HG02938 (cell line): ENCODE data around the gene TLE2.
A peak's percentile ranks its signal among the peaks of the same experiment; 100 is the strongest.
"Not testable (repeated sequence)": the region's sequence is repeated elsewhere in the genome, so short reads cannot be mapped to it uniquely, and the experiment has no call there.

Experiments
- ATAC-seq: cut with Tn5 transposase; IDR thresholded peaks from one replicate; pipeline ENCODE4 v1.9.1; 2021; ENCODE audit warnings: mild to moderate bottlenecking, moderate library complexity; ENCODE audit not compliant: unreplicated experiment

Gene TLE2

GRCh38 chr19:2988568-2988967 lies 40.5 kb downstream of the TLE2 start:
- ATAC-seq, result no peak

- ATAC-seq, result no peak
These were observed 41.3 kb downstream of the TLE2 start for GRCh38 chr19:2987797-2988196.

- ATAC-seq, result no peak
These were observed 42.0 kb downstream of the TLE2 start for GRCh38 chr19:2986951-2987524.

- ATAC-seq, result no peak
These were observed 44.9 kb downstream of the TLE2 start for GRCh38 chr19:2984215-2984528.

GRCh38 chr19:2983351-2984214 lies 45.5 kb downstream of the TLE2 start:
- no peak for ATAC-seq

- ATAC-seq, result no peak
These were observed 46.1 kb downstream of the TLE2 start for GRCh38 chr19:2982983-2983350.

- ATAC-seq, result no peak
These were observed 46.5 kb downstream of the TLE2 start for GRCh38 chr19:2982561-2982960.

GRCh38 chr19:2981898-2982297 lies 47.2 kb downstream of the TLE2 start:
- ATAC-seq, result no peak

GRCh38 chr19:2978772-2979171 lies 50.3 kb downstream of the TLE2 start:
- no peak for ATAC-seq

- ATAC-seq, result no peak
These were observed 50.8 kb downstream of the TLE2 start for GRCh38 chr19:2978166-2978767.

GRCh38 chr19:2977746-2978138 lies 51.3 kb downstream of the TLE2 start:
- ATAC-seq, result no peak

- peak; percentile 87 for ATAC-seq
These were observed 51.9 kb downstream of the TLE2 start, which contains the start of gene TLE6 for GRCh38 chr19:2977001-2977745. TSS of gene TLE6 (plus strand) at chr19:2977564. CDS start at chr19:2978234, 670 bp downstream.

GRCh38 chr19:2976609-2977000 lies 52.5 kb downstream of the TLE2 start:
- ATAC-seq, result no peak

GRCh38 chr19:2974342-2975041 lies 54.6 kb downstream of the TLE2 start:
- no peak for ATAC-seq

GRCh38 chr19:2973229-2973628 lies 55.9 kb downstream of the TLE2 start:
- ATAC-seq, result no peak

- ATAC-seq, result no peak
These were observed 58.8 kb downstream of the TLE2 start for GRCh38 chr19:2970201-2970835.

- no peak for ATAC-seq
These were observed 60.0 kb downstream of the TLE2 start for GRCh38 chr19:2969104-2969504.

- no peak for ATAC-seq
These were observed 61.1 kb downstream of the TLE2 start for GRCh38 chr19:2967972-2968371.

GRCh38 chr19:2964874-2965273 lies 64.2 kb downstream of the TLE2 start:
- ATAC-seq, result no peak

- not testable (repeated sequence) for ATAC-seq
These were observed 65.4 kb downstream of the TLE2 start for GRCh38 chr19:2963631-2964030.
